Peyer's patch (tissue), 4 donors: ENCODE measurements around the gene IGSF11. TPM values are rescaled to one million over a fixed set of nuclear protein-coding genes. Genes with fewer than 3 reads are reported as not detected.

Experiments
- DNase-seq, 3 donors: peaks; one replicate each; pipeline ENCODE4 v3.0.0-alpha.2; 2017 to 2019
- H3K27ac ChIP-seq, 4 donors: fragments of 200-600 bp; sonication (generic); one replicate each; pipeline ENCODE4 v1.5.1; 2016 to 2019
- H3K27me3 ChIP-seq, 2 donors: fragments of 200-600 bp; sonication (generic); one replicate each; pipeline ENCODE4 v1.5.1; 2019
- H3K36me3 ChIP-seq, 3 donors: fragments of 200-600 bp; sonication (generic); one replicate each; pipeline ENCODE4 v1.5.1; 2016 to 2019
- H3K4me1 ChIP-seq, 4 donors: fragments of 200-600 bp; sonication (generic); one replicate each; pipeline ENCODE4 v1.5.1; 2016 to 2019
- H3K4me3 ChIP-seq, 4 donors: fragments of 200-600 bp; sonication (generic); 1 replicate in 3 of 4; 2 replicates in 1 of 4; pipeline ENCODE4 v1.5.1; 2016 to 2019; ENCODE audit warnings: mild to moderate bottlenecking in 1 of 4
- H3K9me3 ChIP-seq, 4 donors: fragments of 200-600 bp; sonication (generic); one replicate each; pipeline ENCODE4 v1.5.1; 2016 to 2019; ENCODE audit warnings: mild to moderate bottlenecking in 1 of 4
- POLR2A ChIP-seq, 2 donors: fragments of 450-650 bp; IDR thresholded peaks; one replicate each; pipeline ENCODE4 v1.5.1; 2017; ENCODE audit warnings: antibody characterized with exemption in 2 of 2, mild to moderate bottlenecking in 2 of 2, moderate library complexity in 2 of 2
- total RNA-seq, 4 donors: library from RNA; depleted of rRNA; stranded (reverse); fragments of >200 nt; gene quantifications; one replicate each; pipeline ENCODE4 v1.1.0, GENCODE V29; 2016
- TF ChIP-seq, protein P1 (sequence below), 6 experiments: fragments of 450-650 bp in 4 of 6; fragments of 200-600 bp in 2 of 6; sonication (generic) in 1 of 6; IDR thresholded peaks; one replicate each; pipeline ENCODE4 v1.5.1; 2017 to 2019; ENCODE audit warnings: antibody characterized with exemption in 6 of 6, mild to moderate bottlenecking in 3 of 6, moderate library complexity in 1 of 6

Gene IGSF11
- total RNA-seq, 4 donors from 2014 or later, result 0.67 to 3.0 TPM; not detected in 2

DNA sequence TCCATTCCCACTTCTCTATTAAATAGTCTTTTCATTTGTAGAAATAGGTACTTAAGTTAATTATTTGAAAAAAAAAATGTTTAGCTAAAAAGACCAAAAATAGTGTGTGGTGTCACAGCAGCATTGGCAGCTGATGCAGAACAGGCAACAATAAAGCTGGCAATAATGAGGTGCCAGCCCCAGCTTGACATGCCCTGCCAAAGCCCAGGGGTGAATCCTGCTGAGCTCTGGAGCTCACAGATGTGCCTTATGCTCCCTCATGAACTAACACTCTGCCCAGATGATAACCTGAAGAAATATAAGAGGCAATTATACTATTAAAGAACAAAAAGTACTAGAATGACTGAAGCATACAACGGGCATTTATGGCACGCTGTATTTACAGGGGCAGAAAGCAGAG lies 63.8 kb downstream of the IGSF11 start:
- H3K9me3 ChIP-seq, result no peaks in the 10 kb centered on the region
- H3K4me3 ChIP-seq, result no peak overlapping the region
- no peaks in the 10 kb centered on the region for H3K36me3 ChIP-seq
- no peak for TF ChIP-seq POLR2A (IDR thresholded peaks at IDR 0.05)
- TF ChIP-seq, protein P1, sequence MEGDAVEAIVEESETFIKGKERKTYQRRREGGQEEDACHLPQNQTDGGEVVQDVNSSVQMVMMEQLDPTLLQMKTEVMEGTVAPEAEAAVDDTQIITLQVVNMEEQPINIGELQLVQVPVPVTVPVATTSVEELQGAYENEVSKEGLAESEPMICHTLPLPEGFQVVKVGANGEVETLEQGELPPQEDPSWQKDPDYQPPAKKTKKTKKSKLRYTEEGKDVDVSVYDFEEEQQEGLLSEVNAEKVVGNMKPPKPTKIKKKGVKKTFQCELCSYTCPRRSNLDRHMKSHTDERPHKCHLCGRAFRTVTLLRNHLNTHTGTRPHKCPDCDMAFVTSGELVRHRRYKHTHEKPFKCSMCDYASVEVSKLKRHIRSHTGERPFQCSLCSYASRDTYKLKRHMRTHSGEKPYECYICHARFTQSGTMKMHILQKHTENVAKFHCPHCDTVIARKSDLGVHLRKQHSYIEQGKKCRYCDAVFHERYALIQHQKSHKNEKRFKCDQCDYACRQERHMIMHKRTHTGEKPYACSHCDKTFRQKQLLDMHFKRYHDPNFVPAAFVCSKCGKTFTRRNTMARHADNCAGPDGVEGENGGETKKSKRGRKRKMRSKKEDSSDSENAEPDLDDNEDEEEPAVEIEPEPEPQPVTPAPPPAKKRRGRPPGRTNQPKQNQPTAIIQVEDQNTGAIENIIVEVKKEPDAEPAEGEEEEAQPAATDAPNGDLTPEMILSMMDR (IDR thresholded peaks at IDR 0.05), result no peak
- no peaks in the 10 kb centered on the region for H3K4me1 ChIP-seq
- no peaks in the 10 kb centered on the region for H3K27me3 ChIP-seq
- DNase-seq, result no peak
- H3K27ac ChIP-seq, result no peak overlapping the region

GRCh38 chr3:118968640-118969039 lies 66.0 kb downstream of the IGSF11 start:
- no peaks in the 10 kb centered on the region for H3K4me1 ChIP-seq
- TF ChIP-seq, protein P1 (IDR thresholded peaks at IDR 0.05), result no peak
- TF ChIP-seq POLR2A (IDR thresholded peaks at IDR 0.05), result no peak
- no peak overlapping the region for H3K4me3 ChIP-seq
- DNase-seq, result no peak
- H3K9me3 ChIP-seq, result no peaks in the 10 kb centered on the region
- no peaks in the 10 kb centered on the region for H3K36me3 ChIP-seq
- H3K27me3 ChIP-seq, result no peaks in the 10 kb centered on the region
- no peak overlapping the region for H3K27ac ChIP-seq

GRCh38 chr3:118968111-118968510 lies 66.5 kb downstream of the IGSF11 start:
- DNase-seq, result no peak
- H3K27ac ChIP-seq, result no peak overlapping the region

GRCh38 chr3:118966700-118967099 lies 67.9 kb downstream of the IGSF11 start:
- TF ChIP-seq, protein P1 (IDR thresholded peaks at IDR 0.05), result no peak
- no peak for TF ChIP-seq POLR2A (IDR thresholded peaks at IDR 0.05)
- no peak overlapping the region for H3K4me3 ChIP-seq
- no peak overlapping the region for H3K27ac ChIP-seq
- H3K4me1 ChIP-seq, result no peaks in the 10 kb centered on the region
- no peak for DNase-seq
- no peaks in the 10 kb centered on the region for H3K36me3 ChIP-seq
- no peaks in the 10 kb centered on the region for H3K27me3 ChIP-seq
- H3K9me3 ChIP-seq, result no peaks in the 10 kb centered on the region

More at GRCh38 chr3:118968111-118968510, 66.5 kb downstream of the IGSF11 start:
- TF ChIP-seq, protein P1 (IDR thresholded peaks at IDR 0.05), result no peak
- TF ChIP-seq POLR2A (IDR thresholded peaks at IDR 0.05), result no peak
- H3K4me1 ChIP-seq, result no peaks in the 10 kb centered on the region
- no peaks in the 10 kb centered on the region for H3K9me3 ChIP-seq
- no peaks in the 10 kb centered on the region for H3K36me3 ChIP-seq
- H3K27me3 ChIP-seq, result no peaks in the 10 kb centered on the region
- H3K4me3 ChIP-seq, result no peak overlapping the region

DNA sequence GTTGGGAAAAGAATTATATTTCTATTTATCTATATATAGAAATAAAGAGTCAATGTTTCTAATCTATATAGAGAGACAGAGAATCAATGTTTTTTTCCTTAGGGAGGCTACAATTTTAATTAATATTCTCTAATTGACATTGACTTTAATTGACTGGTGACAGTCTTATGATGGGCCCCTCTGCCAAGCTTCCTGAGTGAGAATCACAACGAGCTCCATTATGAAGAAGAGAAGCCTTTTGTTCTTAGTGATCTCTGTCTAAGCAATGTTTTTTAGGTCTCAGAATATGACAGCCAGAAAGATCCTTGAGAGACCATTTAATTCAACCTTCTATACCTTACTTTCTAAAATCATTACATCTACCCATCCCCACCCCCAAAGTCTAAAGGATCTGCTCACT lies 70.9 kb downstream of the IGSF11 start:
- H3K27me3 ChIP-seq, result no peaks in the 10 kb centered on the region
- H3K36me3 ChIP-seq, result no peaks in the 10 kb centered on the region
- H3K4me3 ChIP-seq, result no peak overlapping the region
- no peaks in the 10 kb centered on the region for H3K9me3 ChIP-seq
- no peak overlapping the region for H3K27ac ChIP-seq
- no peak for TF ChIP-seq POLR2A (IDR thresholded peaks at IDR 0.05)
- TF ChIP-seq, protein P1 (IDR thresholded peaks at IDR 0.05), result no peak
- no peak for DNase-seq
- no peaks in the 10 kb centered on the region for H3K4me1 ChIP-seq

DNA sequence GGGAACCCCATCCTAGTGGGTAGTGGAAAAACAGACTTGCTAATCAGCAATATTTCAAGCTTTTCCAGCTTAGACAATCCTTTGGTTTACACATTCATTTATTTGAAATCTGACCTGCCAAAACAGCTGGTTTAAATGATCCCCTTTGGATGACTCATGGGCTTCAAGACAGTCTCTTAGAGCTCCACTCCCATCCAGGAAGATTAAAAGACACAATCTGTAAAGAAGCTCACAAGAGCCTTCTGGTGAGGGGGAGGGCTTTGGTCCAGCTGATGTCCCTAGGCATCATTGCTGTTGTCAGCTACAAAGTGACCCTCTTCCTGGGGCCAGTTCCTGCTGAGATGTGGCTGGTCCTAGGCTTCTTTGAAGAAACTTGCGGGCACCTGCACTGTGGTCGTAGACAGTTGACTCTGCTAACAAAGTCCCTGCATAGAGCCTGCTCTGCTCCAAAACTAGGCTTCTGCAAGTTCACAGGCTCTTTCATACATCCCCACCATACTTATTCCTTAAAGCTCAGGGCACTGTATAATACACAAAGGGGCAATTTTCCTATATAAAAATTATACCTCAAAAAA lies 73.7 kb downstream of the IGSF11 start:
- Histone ChIP-seq H3K4me3 (no peak overlapping the region), H3K27me3 (no peaks in the 10 kb centered on the region), H3K4me1 (no peaks in the 10 kb centered on the region), H3K27ac (no peak overlapping the region), H3K9me3 (no peaks in the 10 kb centered on the region), H3K36me3 (no peaks in the 10 kb centered on the region)
- TF ChIP-seq POLR2A (IDR thresholded peaks at IDR 0.05), result no peak
- TF ChIP-seq, protein P1 (IDR thresholded peaks at IDR 0.05), result no peak
- DNase-seq, result no peak
